IPS DF 6.9 (cell line): ENCODE measurements around the gene PLK4.

Source experiments
- DNase-seq: peaks from one replicate; pipeline ENCODE4 v3.0.0-alpha.2; 2013; ENCODE audit warnings: low read depth, low spot score
- H3K27ac ChIP-seq: one replicate; pipeline ENCODE4 v1.5.1; 2013; ENCODE audit warnings: low read length, control low read depth
- H3K27me3 ChIP-seq: 2 replicates; pipeline ENCODE4 v1.6.1; 2013; ENCODE audit warnings: mild to moderate bottlenecking, low read length; ENCODE audit not compliant: control insufficient read depth, insufficient read depth
- H3K36me3 ChIP-seq: 2 replicates; pipeline ENCODE4 v1.6.1; 2013; ENCODE audit warnings: low read length; ENCODE audit not compliant: control insufficient read depth, insufficient read depth
- H3K4me1 ChIP-seq: 2 replicates; pipeline ENCODE4 v1.6.1; 2013; ENCODE audit warnings: low read length; ENCODE audit not compliant: control insufficient read depth, insufficient read depth
- H3K4me3 ChIP-seq: 2 replicates; pipeline ENCODE4 v1.5.1; 2013; ENCODE audit warnings: mild to moderate bottlenecking, low read length
- H3K9me3 ChIP-seq: 2 replicates; pipeline ENCODE4 v1.6.1; 2013; ENCODE audit warnings: low read length, inconsistent platforms; ENCODE audit not compliant: control insufficient read depth, insufficient read depth
- WGBS: extraction: QIAGEN DNeasy Blood & Tissue Kit; methylation state at CpG from one replicate; pipeline ENCODE4 v1.1.7; 2013; ENCODE audit warnings: mixed read lengths, missing lambda C conversion rate; ENCODE audit not compliant: insufficient read length, insufficient coverage; 5-methylcytosine and 5-hydroxymethylcytosine counted together

PLK4 gene

DNA sequence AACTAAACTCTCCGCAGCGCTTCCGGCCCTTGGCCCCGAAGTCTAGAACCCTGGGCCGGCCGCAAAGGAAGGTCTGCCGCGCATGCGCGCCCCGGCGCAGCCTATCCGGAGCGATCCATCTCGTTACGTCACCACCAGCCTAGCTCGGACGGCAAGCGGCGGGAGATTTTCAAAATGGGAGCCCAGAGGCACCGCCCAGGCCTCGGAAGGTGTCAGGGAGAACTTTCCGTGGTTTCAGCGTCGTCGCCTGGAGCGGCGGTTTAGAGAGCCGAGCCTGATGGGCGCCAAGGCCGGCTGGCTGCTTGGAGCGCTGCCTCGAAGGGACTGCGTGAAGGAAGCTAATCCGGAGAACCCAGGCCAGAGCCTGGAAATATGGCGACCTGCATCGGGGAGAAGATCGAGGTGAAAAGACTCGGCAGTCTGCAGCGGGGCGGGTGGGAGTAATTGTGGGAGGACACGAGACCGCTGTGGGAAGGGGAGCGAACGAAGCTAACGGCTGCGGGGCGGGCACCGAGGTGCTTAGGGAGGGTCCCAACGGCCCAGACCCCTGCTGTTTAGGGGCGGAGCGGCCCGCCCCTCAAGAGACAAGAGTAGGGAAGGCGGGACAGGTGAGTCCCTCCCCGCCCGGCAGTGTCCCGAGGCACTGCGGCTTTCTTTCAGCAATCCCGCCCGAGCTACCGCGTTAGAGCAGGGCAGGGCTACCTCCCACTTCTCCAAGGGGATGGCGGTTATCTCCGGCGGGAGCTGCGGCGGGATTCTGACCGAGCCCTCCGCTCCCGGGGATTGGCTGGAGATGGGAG lies at the start of gene PLK4:
PLK4 (plus strand) TSS at position 131 of the 800 bp plus-strand sequence; CDS start at position 373, 242 bp downstream.
- H3K27me3 ChIP-seq, result no peaks in the 10 kb centered on the region
- no peak within 1 kb of the TSS for H3K27ac ChIP-seq
- DNase-seq, result peak; percentile 97
- H3K36me3 ChIP-seq, result peaks cover 3% of the 10 kb centered on the region; the same call in 1 of the 2 replicates
- peak within 1 kb of the TSS; percentile 87 for H3K4me3 ChIP-seq
- no peaks in the 10 kb centered on the region for H3K9me3 ChIP-seq
- WGBS, result no CpG with 5 or more reads among the region's 70 CpGs
- H3K4me1 ChIP-seq, result no peaks in the 10 kb centered on the region

DNA sequence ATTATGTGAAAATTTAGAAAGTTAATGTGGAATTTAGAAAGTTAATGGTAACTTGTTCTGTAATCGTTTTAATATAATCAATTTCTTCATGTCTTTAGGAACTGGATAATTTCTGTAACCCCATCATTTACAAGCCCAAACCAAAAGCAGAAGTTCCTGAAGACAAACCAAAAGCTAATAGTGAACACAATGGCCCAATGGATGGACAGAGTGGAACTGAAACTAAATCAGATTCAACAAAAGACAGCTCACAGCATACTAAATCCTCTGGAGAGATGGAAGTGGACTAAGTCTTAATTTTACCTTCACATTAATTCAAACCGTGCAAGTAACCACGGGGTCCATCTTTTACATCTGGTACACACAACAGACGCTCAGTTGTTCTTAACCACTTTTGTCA lies 48.1 kb upstream of the PLK4 start:
- H3K4me3 ChIP-seq, result no peak overlapping the region
- WGBS, result 100% methylated on average over 1 of the region's 4 CpGs

DNA sequence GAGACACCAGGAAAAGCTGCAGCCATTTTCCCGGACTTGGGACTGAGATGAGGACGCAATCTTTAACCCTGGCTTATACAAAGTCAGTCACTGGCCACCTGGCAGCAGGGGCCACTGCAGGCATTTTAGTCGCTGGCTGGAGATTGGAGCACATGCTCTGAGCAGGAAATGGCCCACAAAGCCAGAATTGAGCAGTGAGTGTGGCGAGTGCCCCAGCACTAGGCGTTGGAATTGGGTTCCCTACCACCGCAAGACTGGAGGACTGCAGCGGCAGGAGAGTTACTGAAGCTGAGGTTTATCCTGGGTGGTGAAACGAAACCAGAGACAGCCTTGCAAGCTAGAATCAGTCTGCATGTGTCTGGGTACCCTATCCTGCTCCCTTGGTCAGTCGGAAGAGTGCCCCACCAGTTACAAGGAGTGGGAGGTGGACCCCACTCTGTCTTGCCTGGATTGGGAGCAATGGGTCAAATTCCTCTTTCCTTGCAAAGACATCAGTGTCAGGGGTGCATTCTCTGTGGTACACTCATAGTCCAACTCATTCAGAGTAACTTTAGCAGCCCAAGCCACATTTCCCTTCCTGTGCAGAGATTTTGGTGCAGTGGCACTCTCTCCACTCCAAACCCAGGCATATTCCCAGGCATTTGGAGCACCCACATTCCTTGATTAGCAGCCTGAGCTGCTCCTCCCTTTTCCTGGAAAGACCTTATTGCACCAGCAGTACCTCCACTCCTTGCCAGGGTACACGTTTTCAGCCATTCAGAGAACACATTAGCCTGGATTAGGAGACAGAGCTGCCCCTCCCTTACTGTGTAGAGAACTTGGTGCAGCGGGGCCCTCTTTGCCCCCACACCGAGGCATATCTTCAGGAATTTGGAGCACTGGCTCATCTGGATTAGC lies 36.7 kb upstream of the PLK4 start:
- DNase-seq, result no peak
- WGBS, result no CpG with 5 or more reads among the region's 12 CpGs
- no peaks in the 10 kb centered on the region for H3K36me3 ChIP-seq
- no peak overlapping the region for H3K27ac ChIP-seq
- H3K4me1 ChIP-seq, result 0 out of 2 replicates have a peak, but pooled peaks cover 2% of the 10 kb centered on the region
- no peaks in the 10 kb centered on the region for H3K27me3 ChIP-seq
- no peaks in the 10 kb centered on the region for H3K9me3 ChIP-seq
- H3K4me3 ChIP-seq, result no peak overlapping the region

More for the DNA sequence above, 48.1 kb upstream of the PLK4 start:
- no peak overlapping the region for H3K27ac ChIP-seq
- no peak for DNase-seq
- H3K36me3 ChIP-seq, result no peaks in the 10 kb centered on the region
- no peaks in the 10 kb centered on the region for H3K4me1 ChIP-seq
- no peaks in the 10 kb centered on the region for H3K27me3 ChIP-seq
- H3K9me3 ChIP-seq, result no peaks in the 10 kb centered on the region

DNA sequence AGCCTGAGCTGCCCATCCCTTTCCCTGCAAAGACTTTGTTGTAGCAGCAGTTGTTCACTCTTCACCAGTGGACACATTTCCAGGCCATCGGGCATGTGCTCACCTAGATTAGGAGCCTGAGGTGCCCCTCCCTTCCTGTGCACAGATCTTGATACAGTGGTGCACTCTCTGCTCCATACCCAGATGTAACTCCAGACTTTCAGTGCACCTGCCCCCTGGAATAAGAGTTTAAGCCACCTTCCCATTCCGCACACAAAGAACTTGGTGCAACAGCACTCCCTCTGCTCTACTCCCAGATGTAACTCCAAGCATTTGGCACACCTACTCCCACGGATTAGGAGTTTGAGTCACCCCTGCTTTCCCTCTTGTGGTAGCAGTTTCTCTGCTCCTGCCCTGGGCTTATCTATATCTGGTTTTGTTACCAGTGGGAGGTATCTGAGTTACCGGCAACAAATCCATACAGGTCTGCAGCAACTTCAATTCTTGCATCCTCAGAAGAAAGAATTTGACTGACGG lies 36.0 kb upstream of the PLK4 start:
- 0 out of 2 replicates have a peak, but pooled peaks cover 2% of the 10 kb centered on the region for H3K4me1 ChIP-seq
- H3K27ac ChIP-seq, result no peak overlapping the region
- no CpG with 5 or more reads among the region's 5 CpGs for WGBS
- no peak for DNase-seq
- no peaks in the 10 kb centered on the region for H3K9me3 ChIP-seq
- no peaks in the 10 kb centered on the region for H3K27me3 ChIP-seq
- no peak overlapping the region for H3K4me3 ChIP-seq
- no peaks in the 10 kb centered on the region for H3K36me3 ChIP-seq

- Histone ChIP-seq H3K9me3 (no peaks in the 10 kb centered on the region), H3K4me1 (0 out of 2 replicates have a peak, but pooled peaks cover 2% of the 10 kb centered on the region), H3K4me3 (no peak overlapping the region), H3K27me3 (no peaks in the 10 kb centered on the region), H3K27ac (no peak overlapping the region), H3K36me3 (no peaks in the 10 kb centered on the region)
- no peak for DNase-seq
Measured at GRCh38 chr4:127846061-127846460, 34.6 kb upstream of the PLK4 start.

- Histone ChIP-seq H3K27me3 (no peaks in the 10 kb centered on the region), H3K36me3 (no peaks in the 10 kb centered on the region), H3K4me1 (0 out of 2 replicates have a peak, but pooled peaks cover 2% of the 10 kb centered on the region), H3K27ac (no peak overlapping the region), H3K9me3 (no peaks in the 10 kb centered on the region), H3K4me3 (no peak overlapping the region)
- no peak for DNase-seq
- WGBS, result no CpG with 5 or more reads among the region's 1 CpG
Measured at GRCh38 chr4:127846765-127847164, 33.9 kb upstream of the PLK4 start.

DNA sequence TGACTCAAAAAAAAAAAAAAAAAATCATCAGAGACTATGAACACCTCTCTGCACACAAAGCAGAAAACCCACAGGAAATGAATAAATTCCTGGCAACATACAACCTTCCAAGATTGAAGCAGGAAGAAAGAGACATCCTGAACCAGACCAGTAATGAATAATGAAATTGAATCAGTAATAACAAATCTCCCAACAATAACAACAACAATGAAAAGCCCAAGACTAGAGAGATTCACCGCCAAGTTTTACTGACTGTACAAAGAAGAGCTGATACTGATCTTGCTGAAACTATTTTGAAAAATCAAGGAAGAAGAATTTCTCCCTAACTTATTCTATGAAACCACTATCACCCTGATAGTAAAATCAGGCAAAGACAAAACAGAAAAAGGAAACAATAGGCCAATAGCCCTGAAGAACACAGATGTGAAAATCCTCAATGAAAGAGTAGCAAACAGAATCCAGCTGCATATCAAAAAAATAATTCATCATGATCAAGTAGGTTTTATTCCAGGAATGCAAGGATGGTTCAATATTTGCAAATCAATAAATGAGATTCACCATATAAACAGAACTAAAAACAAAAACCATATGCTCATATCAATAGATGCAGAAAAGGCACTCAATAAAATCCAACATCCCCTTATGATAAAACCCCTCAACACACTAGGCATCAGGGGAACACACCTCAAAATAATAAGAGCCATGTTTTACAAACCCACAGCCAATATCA lies 31.0 kb upstream of the PLK4 start:
- no CpG with 5 or more reads among the region's 1 CpG for WGBS

GRCh38 chr4:127852661-127853060 lies 28.0 kb upstream of the PLK4 start:
- peak; percentile 20 for DNase-seq
- Histone ChIP-seq H3K27ac (no peak overlapping the region), H3K4me1 (no peaks in the 10 kb centered on the region; the same call in 1 of the 2 replicates), H3K27me3 (no peaks in the 10 kb centered on the region), H3K4me3 (no peak overlapping the region), H3K36me3 (no peaks in the 10 kb centered on the region), H3K9me3 (no peaks in the 10 kb centered on the region)
- WGBS, result no CpG with 5 or more reads among the region's 1 CpG

More for the DNA sequence above, 31.0 kb upstream of the PLK4 start:
- H3K27ac ChIP-seq, result no peak overlapping the region
- H3K4me1 ChIP-seq, result no peaks in the 10 kb centered on the region
- no peaks in the 10 kb centered on the region for H3K36me3 ChIP-seq
- H3K27me3 ChIP-seq, result no peaks in the 10 kb centered on the region
- H3K9me3 ChIP-seq, result no peaks in the 10 kb centered on the region
- DNase-seq, result no peak
- no peak overlapping the region for H3K4me3 ChIP-seq

GRCh38 chr4:127856196-127856812 lies 24.4 kb upstream of the PLK4 start:
- H3K27me3 ChIP-seq, result no peaks in the 10 kb centered on the region
- no peak overlapping the region for H3K4me3 ChIP-seq
- no peaks in the 10 kb centered on the region; the same call in 1 of the 2 replicates for H3K4me1 ChIP-seq
- no peak overlapping the region for H3K27ac ChIP-seq
- DNase-seq, result no peak
- H3K9me3 ChIP-seq, result no peaks in the 10 kb centered on the region; the same call in 1 of the 2 replicates
- H3K36me3 ChIP-seq, result no peaks in the 10 kb centered on the region
